Measurements from ENCODE around the gene TFF2.

TFF2 gene

GRCh38 chr21:42302794-42303193 is 48.0 kb downstream of the TFF2 start:
- no peak for FAIRE-seq

DNA sequence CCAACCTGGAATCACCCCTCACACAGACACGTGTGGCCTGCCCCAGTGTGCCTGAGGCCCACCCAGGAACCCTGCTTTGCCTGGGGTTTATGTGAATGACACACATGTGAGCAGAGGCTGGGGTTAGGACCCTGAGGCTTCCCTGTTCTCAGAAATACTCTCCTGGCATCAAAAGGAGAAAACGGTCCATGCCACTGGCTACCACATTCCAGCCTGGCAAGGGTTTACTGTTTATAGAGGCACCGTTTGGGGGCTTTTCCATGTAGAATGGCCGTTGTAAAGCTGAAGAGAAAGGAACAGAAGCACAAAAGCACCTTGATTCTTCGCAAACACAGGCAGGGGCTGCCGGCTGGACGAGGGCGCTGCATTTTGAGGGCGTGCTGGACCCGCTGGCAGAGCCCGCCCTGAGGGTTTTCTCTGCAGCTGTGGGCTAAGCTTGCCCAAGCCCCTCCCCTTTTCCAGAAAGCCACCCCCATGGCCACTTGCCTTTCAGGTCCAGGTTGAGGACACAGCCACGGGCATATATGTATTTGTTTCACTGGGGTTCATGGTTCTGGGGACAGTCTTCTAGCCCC is 48.6 kb downstream of the TFF2 start:
- FAIRE-seq: no peak

- FAIRE-seq: no peak
Measured at GRCh38 chr21:42301371-42302075, 49.3 kb downstream of the TFF2 start.

- FAIRE-seq: no peak
Measured at GRCh38 chr21:42300956-42301355, 49.8 kb downstream of the TFF2 start.

- FAIRE-seq: no peak
Measured at GRCh38 chr21:42300045-42300583, 50.7 kb downstream of the TFF2 start.

DNA sequence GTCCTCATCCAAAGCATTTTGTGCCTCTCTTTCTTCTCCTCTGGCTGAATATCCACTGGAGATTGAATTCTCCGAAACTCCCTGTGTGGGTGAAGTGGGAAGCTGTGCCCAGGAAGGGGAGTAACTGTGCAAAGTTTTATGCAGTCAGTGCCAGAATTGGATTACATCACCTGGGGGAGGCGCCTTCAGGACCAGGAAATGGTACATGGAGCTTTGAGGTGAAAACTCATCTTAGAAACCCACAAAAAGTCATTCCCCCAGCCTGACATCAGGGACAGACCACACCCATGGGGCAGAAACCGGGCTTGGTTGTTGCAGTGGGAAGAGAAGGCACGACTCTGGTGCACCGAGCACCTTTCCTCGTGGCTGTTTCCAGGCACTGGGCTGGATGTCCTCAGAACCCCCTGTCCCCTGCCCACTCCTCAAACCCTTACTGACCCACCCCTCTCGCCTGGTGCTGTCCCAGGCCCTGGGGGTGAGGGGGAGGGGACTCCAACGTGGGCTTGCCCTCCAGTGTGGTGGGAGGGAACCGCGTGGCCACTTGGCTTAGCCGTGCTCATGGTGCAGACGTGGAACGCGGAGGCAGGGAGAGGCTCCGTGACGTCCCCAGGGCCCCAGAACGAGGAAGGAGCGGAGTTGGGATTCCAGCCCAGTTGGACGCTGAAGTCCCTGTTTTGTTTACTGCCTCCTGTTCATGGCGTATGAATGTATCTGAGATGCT is 51.3 kb downstream of the TFF2 start:
- no peak for FAIRE-seq

DNA sequence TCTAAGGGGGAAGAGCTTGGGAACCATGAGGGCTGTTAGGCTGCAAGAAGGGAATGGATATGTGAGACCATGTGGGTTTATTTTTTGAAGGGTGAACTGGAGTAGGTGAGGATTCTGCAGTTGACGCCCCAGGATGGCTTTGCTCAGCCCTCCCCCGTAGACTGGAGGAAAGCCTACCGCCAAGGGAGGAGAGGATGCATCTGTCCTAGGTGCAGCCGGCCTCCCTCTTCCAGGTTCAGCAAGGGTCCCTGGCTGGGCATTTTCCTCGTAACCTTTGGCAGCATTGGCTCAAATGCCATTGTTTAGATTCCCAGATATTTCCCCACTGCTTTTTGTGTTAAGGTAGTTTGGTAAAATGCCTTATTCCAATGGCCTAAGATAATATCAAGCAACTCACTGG is 52.1 kb downstream of the TFF2 start:
- no peak for FAIRE-seq

DNA sequence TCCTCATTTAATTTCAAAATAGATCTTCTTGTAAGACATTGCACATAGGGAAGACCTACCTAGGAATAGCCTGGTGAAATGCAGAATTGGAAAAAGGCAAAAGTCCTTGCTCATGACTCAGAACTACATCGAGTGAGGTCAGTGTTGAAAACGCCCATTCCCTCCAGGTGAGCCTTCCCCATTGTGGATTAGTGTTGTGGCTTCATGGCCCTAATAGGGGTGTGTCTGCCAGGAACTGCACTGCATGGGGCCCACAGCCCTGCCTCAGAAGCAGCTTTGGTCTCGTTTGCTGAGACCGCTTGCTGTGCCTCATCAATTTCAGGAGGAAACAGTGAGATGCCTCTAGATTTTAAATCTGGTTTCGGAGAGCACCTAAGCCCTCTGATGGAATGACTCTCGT is 52.6 kb downstream of the TFF2 start:
- no peak for FAIRE-seq

DNA sequence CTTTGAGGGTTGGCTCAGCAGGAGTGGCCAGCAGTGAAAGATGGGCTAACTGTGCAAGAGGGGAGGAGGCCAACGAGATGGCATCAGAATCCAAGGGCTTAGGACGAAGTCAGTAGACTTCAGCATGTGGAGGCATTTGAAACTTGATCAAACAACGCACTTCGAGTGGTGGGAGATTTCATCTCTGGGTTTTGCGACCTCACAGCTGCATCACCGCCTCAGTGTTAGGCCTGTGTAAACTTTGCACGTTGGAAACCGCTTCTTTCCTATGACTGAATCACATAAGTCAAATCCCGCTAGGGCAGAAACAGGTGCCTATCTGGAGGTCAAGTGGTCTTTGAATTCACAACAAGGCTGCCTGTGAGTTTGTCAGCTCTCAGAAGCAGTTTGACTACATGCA is 53.4 kb downstream of the TFF2 start:
- no peak for FAIRE-seq

- FAIRE-seq: no peak
Measured at GRCh38 chr21:42296501-42296900, 54.3 kb downstream of the TFF2 start.

All from endometrium (tissue), 2 donors.